Stimulated activated CD4-positive, alpha-beta T cell treated with anti-CD3 and anti-CD28 coated beads, TNF-alpha, amount 100 ng/mL, for 24 hours (primary cell): ENCODE results near the gene AK2.
A peak's percentile ranks its signal among the peaks of the same experiment; 100 is the strongest.
"Not testable (repeated sequence)": the region's sequence is repeated elsewhere in the genome, so short reads cannot be mapped to it uniquely, and the experiment has no call there.

ENCODE experiments used
- DNase-seq, 3 experiments: peaks; one replicate each; pipeline ENCODE4 v3.0.0-alpha.2; 2020; ENCODE audit warnings: low read depth in 3 of 3

The AK2 gene

GRCh38 chr1:33050221-33051076, 13.8 kb upstream of the AK2 start:
- no peak for DNase-seq

GRCh38 chr1:33049371-33049770, 12.7 kb upstream of the AK2 start:
- DNase-seq = no peak

GRCh38 chr1:33048426-33048825, 11.7 kb upstream of the AK2 start:
- DNase-seq = no peak

GRCh38 chr1:33047839-33048305, 11.2 kb upstream of the AK2 start:
- no peak for DNase-seq

GRCh38 chr1:33047290-33047689, 10.6 kb upstream of the AK2 start:
- no peak for DNase-seq

- not testable (repeated sequence) for DNase-seq
Measured at GRCh38 chr1:33046234-33046633, 9.6 kb upstream of the AK2 start.

- DNase-seq = no peak
Measured at GRCh38 chr1:33045814-33046213, 9.1 kb upstream of the AK2 start.

- DNase-seq = no peak
Measured at GRCh38 chr1:33045246-33045645, 8.6 kb upstream of the AK2 start.

- DNase-seq = no peak
Measured at GRCh38 chr1:33043267-33044092, 6.8 kb upstream of the AK2 start.

GRCh38 chr1:33042831-33043230, 6.1 kb upstream of the AK2 start:
- no peak for DNase-seq

GRCh38 chr1:33041026-33041425, 4.3 kb upstream of the AK2 start:
- no peak for DNase-seq

GRCh38 chr1:33039840-33040239, 3.2 kb upstream of the AK2 start:
- DNase-seq = no peak

- DNase-seq = peak in 1 of 3 experiments; percentile 4
Measured at GRCh38 chr1:33036051-33036525, 595 bp downstream of the AK2 start.

- no peak for DNase-seq
Measured at GRCh38 chr1:33032126-33032869, 4.4 kb downstream of the AK2 start.

GRCh38 chr1:33031506-33031905, 5.2 kb downstream of the AK2 start:
- DNase-seq = no peak

GRCh38 chr1:33030575-33030974, 6.1 kb downstream of the AK2 start:
- no peak for DNase-seq

- no peak for DNase-seq
Measured at GRCh38 chr1:33029921-33030320, 6.8 kb downstream of the AK2 start.

- DNase-seq = no peak
Measured at GRCh38 chr1:33029209-33029608, 7.5 kb downstream of the AK2 start.

GRCh38 chr1:33025761-33026160, 10.9 kb downstream of the AK2 start:
- DNase-seq = no peak

- DNase-seq = no peak
Measured at GRCh38 chr1:33025180-33025569, 11.5 kb downstream of the AK2 start.

GRCh38 chr1:33024430-33025179, 12.1 kb downstream of the AK2 start:
- peak; percentile 53 to 83 (median 62) for DNase-seq
